PFSK-1 (cell line): ENCODE data around the gene SEC61A1.
A peak's percentile ranks its signal among the peaks of the same experiment; 100 is the strongest.

Experiments used
- FOXP2 ChIP-seq: optimal IDR thresholded peaks from 2 replicates; pipeline ENCODE3; 2011; ENCODE audit warnings: borderline replicate concordance, control low read depth, inconsistent platforms; ENCODE audit not compliant: insufficient read depth; ENCODE audit errors: extremely low read length, extremely low read depth
- POLR2AphosphoS5 ChIP-seq: IDR thresholded peaks from 2 replicates; pipeline ENCODE4 v1.6.1; 2012; ENCODE audit warnings: low read depth, mild to moderate bottlenecking, control low read depth, low read length, moderate library complexity
- REST ChIP-seq, 2 experiments: IDR thresholded peaks; 2 replicates each; pipeline versions ENCODE4 v1.6.1 to v1.8.0; 2011 to 2012; ENCODE audit warnings: low read depth in 2 of 2, low read length in 2 of 2, control low read depth in 1 of 2, inconsistent platforms in 1 of 2, mild to moderate bottlenecking in 1 of 2, moderate library complexity in 1 of 2; ENCODE audit not compliant: insufficient read depth in 1 of 2
- SIN3A ChIP-seq: IDR thresholded peaks from 2 replicates; pipeline ENCODE4 v1.6.1; 2012; ENCODE audit warnings: mild to moderate bottlenecking, low read length, moderate library complexity, borderline replicate concordance; ENCODE audit not compliant: insufficient read depth
- TAF1 ChIP-seq: IDR thresholded peaks from 2 replicates; pipeline ENCODE4 v1.6.1; 2012; ENCODE audit warnings: low read length, control low read depth, borderline replicate concordance; ENCODE audit not compliant: insufficient read depth

SEC61A1 gene

DNA sequence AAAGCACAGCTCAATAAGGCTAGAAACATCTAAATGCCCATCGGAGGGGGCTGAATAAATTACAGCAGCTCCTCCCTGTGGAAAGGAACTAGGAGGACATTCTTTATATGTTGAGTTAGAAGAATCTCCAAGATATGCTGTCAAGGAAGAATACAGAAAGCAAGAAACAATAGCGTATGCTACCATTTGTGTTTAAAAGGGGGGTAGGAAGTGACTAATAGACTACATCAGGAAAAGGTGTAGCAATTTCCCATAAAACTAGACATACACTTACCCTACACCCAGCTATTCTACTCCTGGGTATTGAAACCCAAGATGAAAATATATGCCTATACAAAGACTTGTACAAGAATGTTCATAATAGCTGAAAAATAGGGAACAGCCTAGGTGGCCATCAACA lies 21.6 kb downstream of the SEC61A1 start:
- TF ChIP-seq TAF1, result no peak
- TF ChIP-seq SIN3A, result no peak
- TF ChIP-seq REST (IDR thresholded peaks at IDR 0.05; ENCODE audit: insufficient read depth in 1 of 2, low read depth in 2 of 2, low read length in 2 of 2), result no peak
- no peak for TF ChIP-seq POLR2AphosphoS5
- TF ChIP-seq FOXP2, result no peak

DNA sequence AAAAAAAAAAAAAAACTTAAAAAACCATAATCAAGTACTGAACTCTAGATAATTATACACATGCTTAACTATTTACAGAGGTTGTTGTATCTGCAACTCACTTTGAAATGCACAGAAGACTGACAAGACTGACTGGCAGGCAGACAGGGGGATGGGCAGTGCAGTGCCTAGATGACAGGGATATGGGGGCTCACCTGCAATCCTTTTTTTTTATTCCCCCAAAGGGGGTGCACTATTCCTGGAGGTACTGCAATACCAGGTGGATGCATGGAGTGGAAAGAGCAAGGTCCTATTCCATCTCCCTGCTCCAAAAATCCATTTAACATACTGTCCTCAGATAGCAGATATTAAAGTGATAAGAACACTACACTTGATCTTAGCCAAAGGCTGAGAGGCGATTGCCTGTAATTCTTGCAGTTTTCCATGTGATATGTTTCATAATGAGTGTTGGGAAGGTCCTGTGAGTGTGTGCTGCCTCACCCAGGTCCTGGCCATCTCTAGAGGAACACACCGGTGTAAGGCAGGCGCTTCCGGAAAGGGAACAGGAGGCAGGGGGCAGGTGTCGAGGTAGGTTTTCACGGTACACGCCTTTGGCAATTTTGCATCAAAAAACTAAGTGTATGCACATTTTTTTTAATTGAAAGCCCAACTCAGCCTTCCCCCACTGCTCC lies 22.7 kb downstream of the SEC61A1 start:
- TF ChIP-seq FOXP2, result no peak
- no peak for TF ChIP-seq POLR2AphosphoS5
- no peak for TF ChIP-seq SIN3A
- TF ChIP-seq REST (IDR thresholded peaks at IDR 0.05; ENCODE audit: insufficient read depth in 1 of 2, low read depth in 2 of 2, low read length in 2 of 2), result no peak
- TF ChIP-seq TAF1, result no peak

GRCh38 chr3:128075522-128076482 lies 23.6 kb downstream of the SEC61A1 start:
- TF ChIP-seq POLR2AphosphoS5 (no peak), FOXP2 (peak; percentile 52)

GRCh38 chr3:128076483-128077201 lies 24.4 kb downstream of the SEC61A1 start:
- no peak for TF ChIP-seq FOXP2
- no peak for TF ChIP-seq POLR2AphosphoS5
- no peak for TF ChIP-seq REST (IDR thresholded peaks at IDR 0.05; ENCODE audit: insufficient read depth in 1 of 2, low read depth in 2 of 2, low read length in 2 of 2)
- no peak for TF ChIP-seq SIN3A
- TF ChIP-seq TAF1, result no peak

DNA sequence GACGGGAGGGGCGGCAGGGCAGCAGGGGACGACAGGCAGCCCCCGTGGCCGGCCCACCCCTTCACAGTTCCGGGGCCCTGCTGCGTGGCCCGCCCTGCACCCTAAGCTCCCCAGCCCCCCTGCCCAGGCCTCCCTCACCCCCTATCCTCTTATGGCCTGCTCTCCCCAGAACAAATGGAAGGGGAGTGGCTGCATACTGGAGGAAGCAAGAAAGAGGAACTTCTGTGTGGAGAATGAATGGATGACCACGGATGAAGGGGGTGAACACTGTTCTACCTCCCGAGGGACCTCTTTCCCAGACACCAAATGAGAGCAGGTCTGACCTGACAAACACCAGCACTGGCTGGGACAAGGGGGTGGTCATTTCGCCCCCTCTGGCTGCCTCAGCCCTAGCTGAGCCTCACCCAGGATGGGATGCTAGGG lies 25.0 kb downstream of the SEC61A1 start:
- TF ChIP-seq SIN3A (no peak), TAF1 (no peak), FOXP2 (no peak), POLR2AphosphoS5 (no peak), REST (IDR thresholded peaks at IDR 0.05; ENCODE audit: insufficient read depth in 1 of 2, low read depth in 2 of 2, low read length in 2 of 2) (no peak)
